Keratinocyte (primary cell): ENCODE measurements around the gene ALOX12B. TPM values are rescaled to one million over a fixed set of nuclear protein-coding genes. Genes with fewer than 3 reads are reported as not detected.

ENCODE experiments used
- polyA plus RNA-seq, 5 experiments: library from polyadenylated mRNA; depleted of rRNA in 3 of 5; stranded (reverse) in 3 of 5; stranded (forward) in 1 of 5; unstranded in 1 of 5; fragments of >200 nt; gene quantifications; 1 replicate in 1 of 5; 2 replicates in 3 of 5; 3 replicates in 1 of 5; pipeline versions ENCODE4 v1.2.1 to v1.2.3, GENCODE V29; 2011 to 2012; ENCODE audit warnings: missing spikeins in 2 of 5, low read depth in 1 of 5, low replicate concordance in 1 of 5
- small RNA-seq, 3 experiments: library from RNA; depleted of rRNA; stranded (forward); fragments of <200 nt; gene quantifications; one replicate each; pipeline ENCODE3, GENCODE V24; 2012; ENCODE audit warnings: low read depth in 3 of 3, low replicate concordance in 1 of 3; ENCODE audit not compliant: insufficient read length in 3 of 3

ALOX12B gene
- polyA plus RNA-seq, 1 donor (not counting 4 experiments of a cell fraction or from before 2014, with no cell fraction given), result 0.47 TPM

Small RNAs within 50 kb of the gene (small RNA-seq; reads per million reads assigned to genes)
- gene MIR4314, result 0 reads per million in 3 experiments

Other genes starting within 250 kb of the ALOX12B start
- gene TMEM88, start 232.7 kb downstream of the ALOX12B start, polyA plus RNA-seq, result 0.14 to 0.45 TPM (median 0.24 TPM) in 3 replicates
- 41.0 to 130 TPM (median 70.9 TPM) in 3 replicates for gene NAA38, start 230.2 kb downstream of the ALOX12B start, polyA plus RNA-seq
- gene CYB5D1, start 229.7 kb downstream of the ALOX12B start, polyA plus RNA-seq, result 9.0 to 14.8 TPM (median 12.4 TPM) in 3 replicates
- 27.8 to 30.1 TPM (median 28.1 TPM) in 3 replicates for gene CHD3, start 198.9 kb downstream of the ALOX12B start, polyA plus RNA-seq
- 3.4 to 5.7 TPM (median 3.6 TPM) in 3 replicates for gene RNF227, start 171.4 kb downstream of the ALOX12B start, polyA plus RNA-seq
- 2.0 to 2.5 TPM (median 2.2 TPM) in 3 replicates for gene KCNAB3, start 157.9 kb downstream of the ALOX12B start, polyA plus RNA-seq
- 108 to 396 TPM (median 128 TPM) in 3 replicates for gene TRAPPC1, start 155.8 kb downstream of the ALOX12B start, polyA plus RNA-seq
- 17.4 to 20.5 TPM (median 17.4 TPM) in 3 replicates for gene CNTROB, start 155.5 kb downstream of the ALOX12B start, polyA plus RNA-seq
- 0.25 to 0.42 TPM in 2 of 3 replicates, not detected in the other for gene GUCY2D, start 85.1 kb downstream of the ALOX12B start, polyA plus RNA-seq
- gene ALOX15B, start 48.7 kb downstream of the ALOX12B start, polyA plus RNA-seq, result 29.7 to 56.5 TPM (median 31.9 TPM) in 3 replicates
- gene ALOXE3, start 30.8 kb upstream of the ALOX12B start, polyA plus RNA-seq, result 2.0 to 4.6 TPM (median 2.7 TPM) in 3 replicates
- 0.05 to 0.33 TPM (median 0.16 TPM) in 3 replicates for gene HES7, start 36.4 kb upstream of the ALOX12B start, polyA plus RNA-seq
- 14.4 to 15.2 TPM (median 15.1 TPM) in 3 replicates for gene PER1, start 64.7 kb upstream of the ALOX12B start, polyA plus RNA-seq
- gene VAMP2, start 75.2 kb upstream of the ALOX12B start, polyA plus RNA-seq, result 8.1 to 10.4 TPM (median 9.8 TPM) in 3 replicates
- gene TMEM107, start 88.7 kb upstream of the ALOX12B start, polyA plus RNA-seq, result 16.2 to 21.8 TPM (median 19.0 TPM) in 3 replicates
- gene BORCS6, start 102.5 kb upstream of the ALOX12B start, polyA plus RNA-seq, result 4.2 to 6.3 TPM (median 5.5 TPM) in 3 replicates
- gene AURKB, start 122.9 kb upstream of the ALOX12B start, polyA plus RNA-seq, result 1.4 to 28.2 TPM (median 12.6 TPM) in 3 replicates
- gene CTC1, start 160.3 kb upstream of the ALOX12B start, polyA plus RNA-seq, result 7.4 to 17.7 TPM (median 12.1 TPM) in 3 replicates
- 10.3 to 14.1 TPM (median 13.5 TPM) in 3 replicates for gene PFAS, start 161.6 kb upstream of the ALOX12B start, polyA plus RNA-seq
- gene RANGRF, start 201.0 kb upstream of the ALOX12B start, polyA plus RNA-seq, result 21.3 to 28.7 TPM (median 24.4 TPM) in 3 replicates
- 0.71 to 1.3 TPM (median 1.1 TPM) in 3 replicates for gene SLC25A35, start 207.7 kb upstream of the ALOX12B start, polyA plus RNA-seq
- gene ARHGEF15, start 222.5 kb upstream of the ALOX12B start, polyA plus RNA-seq, result not detected in 3 replicates